Measurements from ENCODE around the gene OLIG1. TPM values are rescaled to one million over a fixed set of nuclear protein-coding genes. Genes with fewer than 3 reads are reported as not detected.

The OLIG1 gene
- total RNA-seq, 1 experiment from 2014 or later, result not detected

- intact Hi-C loops (cut with micrococcal nuclease; ENCODE audit: unreplicated experiment), result no loop called here
- H2AFZ ChIP-seq, result no peak overlapping the region
- no peak overlapping the region for H3K4me3 ChIP-seq
- H3K9me3 ChIP-seq (ENCODE audit: insufficient read depth, low read depth), result no peaks in the 10 kb centered on the region
- no peaks in the 10 kb centered on the region for H4K20me1 ChIP-seq (ENCODE audit: insufficient read depth)
- H3K36me3 ChIP-seq (ENCODE audit: low read depth), result no peaks in the 10 kb centered on the region
- BruUV-seq (replicated peaks), result no TSS peak
- H3K79me2 ChIP-seq (ENCODE audit: low read depth), result no peaks in the 10 kb centered on the region
- no peak overlapping the region for H3K27ac ChIP-seq
- POLR2A ChIA-PET (ENCODE audit: unreplicated experiment), result no interaction called here
- H3K27me3 ChIP-seq (ENCODE audit: insufficient read depth, low read depth), result peaks cover 100% of the 10 kb centered on the region
- no peak for DNase-seq
- H3F3A ChIP-seq (ENCODE audit: insufficient read depth, low read depth), result no peaks in the 10 kb centered on the region
- TF ChIP-seq CTCF (conservative IDR thresholded peaks at IDR 0.05), result no peak
- TF ChIP-seq EZH2 (IDR thresholded peaks at IDR 0.05; ENCODE audit: low read depth), result no peak
- H3K4me1 ChIP-seq (replicated peaks; ENCODE audit: insufficient read depth), result no peaks in the 10 kb centered on the region
- H3K4me2 ChIP-seq, result no peak overlapping the region
- CTCF ChIA-PET, result no interaction called here
- no peaks in the 10 kb centered on the region for H3K9me2 ChIP-seq (ENCODE audit: insufficient read depth)
These were observed 45.9 kb downstream of the OLIG1 start for GRCh38 chr21:33115631-33116510.

- DNase-seq, result no peak
- H2AFZ ChIP-seq, result no peak overlapping the region
- H3K36me3 ChIP-seq (ENCODE audit: low read depth), result no peaks in the 10 kb centered on the region
- H3K9me3 ChIP-seq (ENCODE audit: insufficient read depth, low read depth), result no peaks in the 10 kb centered on the region
- H3K27ac ChIP-seq, result no peak overlapping the region
- H3K27me3 ChIP-seq (ENCODE audit: insufficient read depth, low read depth), result peaks cover 98% of the 10 kb centered on the region
- no peak overlapping the region for H3K4me2 ChIP-seq
- H3F3A ChIP-seq (ENCODE audit: insufficient read depth, low read depth), result no peaks in the 10 kb centered on the region
- no peaks in the 10 kb centered on the region for H3K4me1 ChIP-seq (replicated peaks; ENCODE audit: insufficient read depth)
- no peak overlapping the region for H3K4me3 ChIP-seq
- no peaks in the 10 kb centered on the region for H3K79me2 ChIP-seq (ENCODE audit: low read depth)
- H4K20me1 ChIP-seq (ENCODE audit: insufficient read depth), result no peaks in the 10 kb centered on the region
- ChIA-PET POLR2A (ENCODE audit: unreplicated experiment) (no interaction called here), CTCF (no interaction called here)
- no TSS peak for BruUV-seq (replicated peaks)
- no peaks in the 10 kb centered on the region for H3K9me2 ChIP-seq (ENCODE audit: insufficient read depth)
- no peak for TF ChIP-seq CTCF (conservative IDR thresholded peaks at IDR 0.05)
- no peak for TF ChIP-seq EZH2 (IDR thresholded peaks at IDR 0.05; ENCODE audit: low read depth)
- intact Hi-C loops (cut with micrococcal nuclease; ENCODE audit: unreplicated experiment), result no loop called here
These were observed 46.7 kb downstream of the OLIG1 start for GRCh38 chr21:33116676-33117075.

GRCh38 chr21:33117101-33117888 lies 47.4 kb downstream of the OLIG1 start:
- H3F3A ChIP-seq (ENCODE audit: insufficient read depth, low read depth), result no peaks in the 10 kb centered on the region
- H3K4me2 ChIP-seq, result no peak overlapping the region
- no peaks in the 10 kb centered on the region for H4K20me1 ChIP-seq (ENCODE audit: insufficient read depth)
- no peak overlapping the region for H3K4me3 ChIP-seq
- H3K9me2 ChIP-seq (ENCODE audit: insufficient read depth), result no peaks in the 10 kb centered on the region
- H2AFZ ChIP-seq, result no peak overlapping the region
- intact Hi-C loops (cut with micrococcal nuclease; ENCODE audit: unreplicated experiment), result no loop called here
- peaks cover 98% of the 10 kb centered on the region for H3K27me3 ChIP-seq (ENCODE audit: insufficient read depth, low read depth)
- no peaks in the 10 kb centered on the region for H3K4me1 ChIP-seq (replicated peaks; ENCODE audit: insufficient read depth)
- BruUV-seq (replicated peaks), result no TSS peak
- H3K27ac ChIP-seq, result no peak overlapping the region
- no peaks in the 10 kb centered on the region for H3K9me3 ChIP-seq (ENCODE audit: insufficient read depth, low read depth)
- no peak for DNase-seq
- TF ChIP-seq EZH2 (IDR thresholded peaks at IDR 0.05; ENCODE audit: low read depth) (no peak), CTCF (conservative IDR thresholded peaks at IDR 0.05) (no peak)
- CTCF ChIA-PET, result no interaction called here
- POLR2A ChIA-PET (ENCODE audit: unreplicated experiment), result no interaction called here
- no peaks in the 10 kb centered on the region for H3K36me3 ChIP-seq (ENCODE audit: low read depth)
- no peaks in the 10 kb centered on the region for H3K79me2 ChIP-seq (ENCODE audit: low read depth)

Other genes starting within 250 kb of the OLIG1 start
- not detected in 2 replicates for gene OLIG2, start 44.2 kb upstream of the OLIG1 start, total RNA-seq (2021)
- gene IFNAR2, start 159.8 kb downstream of the OLIG1 start, total RNA-seq (2021), result 8.5 and 10.3 TPM in 2 replicates
- 18.3 and 23.1 TPM in 2 replicates for gene IL10RB, start 196.2 kb downstream of the OLIG1 start, total RNA-seq (2021)

Measured in PC-9 (cell line).